Trophoblast cell (in vitro differentiated cells and primary cell): Measurements from ENCODE around the gene KRTAP12-3.
"Not testable (repeated sequence)": the region's sequence is repeated elsewhere in the genome, so short reads cannot be mapped to it uniquely, and the experiment has no call there.

ENCODE experiments used
- DNase-seq, 2 donors: peaks; one replicate each; pipeline ENCODE4 v3.0.0-alpha.2; 2016
- H2AFZ ChIP-seq: 2 replicates; pipeline ENCODE4 v1.6.1; 2013; ENCODE audit warnings: low read length, moderate library complexity, mild to moderate bottlenecking; ENCODE audit not compliant: insufficient read depth, poor library complexity
- H2AK5ac ChIP-seq: 2 replicates; pipeline ENCODE4 v1.6.1; 2013; ENCODE audit warnings: mild to moderate bottlenecking, low read length
- H2BK120ac ChIP-seq: 2 replicates; pipeline ENCODE4 v1.6.1; 2013; ENCODE audit warnings: low read length, mild to moderate bottlenecking, moderate library complexity; ENCODE audit not compliant: insufficient read depth, poor library complexity
- H2BK12ac ChIP-seq: 2 replicates; pipeline ENCODE4 v1.6.1; 2013; ENCODE audit warnings: mild to moderate bottlenecking, low read length, moderate library complexity
- H2BK5ac ChIP-seq: 2 replicates; pipeline ENCODE4 v1.6.1; 2013; ENCODE audit warnings: low read length, low read depth, moderate library complexity, mild to moderate bottlenecking; ENCODE audit not compliant: poor library complexity
- H3K14ac ChIP-seq: 2 replicates; pipeline ENCODE4 v1.6.1; 2013; ENCODE audit warnings: mild to moderate bottlenecking, low read length
- H3K18ac ChIP-seq: 2 replicates; pipeline ENCODE4 v1.6.1; 2013; ENCODE audit warnings: mild to moderate bottlenecking, low read length
- H3K23ac ChIP-seq: 2 replicates; pipeline ENCODE4 v1.6.1; 2013; ENCODE audit warnings: low read length
- H3K27ac ChIP-seq: 2 replicates; pipeline ENCODE4 v1.5.1; 2013; ENCODE audit warnings: low read depth, mild to moderate bottlenecking, inconsistent platforms, low read length, moderate library complexity
- H3K27me3 ChIP-seq: 2 replicates; pipeline ENCODE4 v1.6.1; 2013; ENCODE audit warnings: inconsistent platforms, mild to moderate bottlenecking, low read length, moderate library complexity; ENCODE audit not compliant: insufficient read depth
- H3K36me3 ChIP-seq, 2 experiments: 1 replicate in 1 of 2; 2 replicates in 1 of 2; pipeline ENCODE4 v1.6.1; 2013; ENCODE audit warnings: low read length in 2 of 2, mild to moderate bottlenecking in 2 of 2, moderate library complexity in 1 of 2; ENCODE audit not compliant: insufficient read depth in 2 of 2, control insufficient read depth in 1 of 2
- H3K4ac ChIP-seq: 2 replicates; pipeline ENCODE4 v1.6.1; 2013; ENCODE audit warnings: low read depth, mild to moderate bottlenecking, low read length, moderate library complexity
- H3K4me1 ChIP-seq, 2 experiments: 1 replicate in 1 of 2; 2 replicates in 1 of 2; pipeline ENCODE4 v1.6.1; 2013; ENCODE audit warnings: low read length in 2 of 2, mild to moderate bottlenecking in 2 of 2, moderate library complexity in 1 of 2; ENCODE audit not compliant: insufficient read depth in 2 of 2, control insufficient read depth in 1 of 2
- H3K4me2 ChIP-seq: 2 replicates; pipeline ENCODE4 v1.6.1; 2013; ENCODE audit warnings: inconsistent platforms, mild to moderate bottlenecking, low read length, moderate library complexity
- H3K4me3 ChIP-seq: 2 replicates; pipeline ENCODE4 v1.5.1; 2013; ENCODE audit warnings: mild to moderate bottlenecking, low read depth, low read length, inconsistent platforms
- H3K79me1 ChIP-seq: one replicate; pipeline ENCODE4 v1.6.1; 2013; ENCODE audit warnings: low read length
- H3K79me2 ChIP-seq: 2 replicates; pipeline ENCODE4 v1.6.1; 2013; ENCODE audit warnings: low read length, mild to moderate bottlenecking; ENCODE audit not compliant: control insufficient read depth, insufficient read depth, poor library complexity
- H3K9ac ChIP-seq: 2 replicates; pipeline ENCODE4 v1.6.1; 2013; ENCODE audit warnings: mild to moderate bottlenecking, low read length
- H3K9me3 ChIP-seq: 2 replicates; pipeline ENCODE4 v1.6.1; 2013; ENCODE audit warnings: low read depth, mild to moderate bottlenecking, control low read depth, inconsistent platforms, low read length; ENCODE audit not compliant: insufficient read depth
- H4K12ac ChIP-seq: 2 replicates; pipeline ENCODE4 v1.6.1; 2013; ENCODE audit warnings: low read depth, mild to moderate bottlenecking, low read length, moderate library complexity
- H4K8ac ChIP-seq: 2 replicates; pipeline ENCODE4 v1.6.1; 2013; ENCODE audit warnings: low read depth, mild to moderate bottlenecking, low read length, moderate library complexity
- H4K91ac ChIP-seq: one replicate; pipeline ENCODE4 v1.6.1; 2013; ENCODE audit warnings: low read depth, mild to moderate bottlenecking, low read length, moderate library complexity
- WGBS: extraction: QIAGEN DNeasy Blood & Tissue Kit; methylation state at CpG from one replicate; pipeline ENCODE4 v1.1.7; 2013; ENCODE audit warnings: missing lambda C conversion rate; ENCODE audit not compliant: insufficient read length, insufficient coverage; ENCODE audit errors: extremely low coverage; 5-methylcytosine and 5-hydroxymethylcytosine counted together

The KRTAP12-3 gene

DNA sequence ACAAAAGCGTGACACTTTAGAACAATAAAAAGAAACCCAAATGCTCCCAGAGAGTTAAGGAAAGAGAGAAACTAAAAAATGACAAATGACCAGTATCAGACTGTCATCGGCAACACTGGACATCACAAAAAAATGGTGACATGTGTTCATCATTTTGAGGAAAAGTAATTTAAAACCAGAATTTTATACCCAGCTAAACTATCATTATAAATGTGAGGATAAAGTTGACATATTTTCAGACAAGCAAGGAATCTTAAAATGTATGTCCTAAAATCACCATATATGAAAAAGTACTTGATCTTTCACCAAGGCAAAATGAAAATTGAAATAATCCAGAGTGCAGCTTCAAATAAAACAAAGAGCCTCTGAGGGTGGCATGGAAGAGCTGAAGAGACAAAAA lies 12.9 kb upstream of the KRTAP12-3 start:
- Histone ChIP-seq H2BK12ac (no peak overlapping the region), H3K14ac (no peak overlapping the region), H3K4me3 (no peak overlapping the region), H3K36me3 (no peaks in the 10 kb centered on the region), H3K27me3 (no peaks in the 10 kb centered on the region), H4K8ac (no peak overlapping the region), H4K91ac (no peak overlapping the region), H3K23ac (no peak overlapping the region), H3K79me2 (no peaks in the 10 kb centered on the region), H3K4me1 (no peaks in the 10 kb centered on the region), H2AK5ac (no peak overlapping the region), H3K9ac (no peak overlapping the region), H2AFZ (no peak overlapping the region), H3K79me1 (no peaks in the 10 kb centered on the region), H3K9me3 (no peaks in the 10 kb centered on the region), H2BK120ac (no peak overlapping the region), H3K4ac (no peak overlapping the region), H4K12ac (no peak overlapping the region), H3K4me2 (no peak overlapping the region), H3K27ac (no peak overlapping the region), H3K18ac (no peak overlapping the region), H2BK5ac (no peak overlapping the region)
- DNase-seq, result no peak
- WGBS, result no CpG with 5 or more reads among the region's 2 CpGs

DNA sequence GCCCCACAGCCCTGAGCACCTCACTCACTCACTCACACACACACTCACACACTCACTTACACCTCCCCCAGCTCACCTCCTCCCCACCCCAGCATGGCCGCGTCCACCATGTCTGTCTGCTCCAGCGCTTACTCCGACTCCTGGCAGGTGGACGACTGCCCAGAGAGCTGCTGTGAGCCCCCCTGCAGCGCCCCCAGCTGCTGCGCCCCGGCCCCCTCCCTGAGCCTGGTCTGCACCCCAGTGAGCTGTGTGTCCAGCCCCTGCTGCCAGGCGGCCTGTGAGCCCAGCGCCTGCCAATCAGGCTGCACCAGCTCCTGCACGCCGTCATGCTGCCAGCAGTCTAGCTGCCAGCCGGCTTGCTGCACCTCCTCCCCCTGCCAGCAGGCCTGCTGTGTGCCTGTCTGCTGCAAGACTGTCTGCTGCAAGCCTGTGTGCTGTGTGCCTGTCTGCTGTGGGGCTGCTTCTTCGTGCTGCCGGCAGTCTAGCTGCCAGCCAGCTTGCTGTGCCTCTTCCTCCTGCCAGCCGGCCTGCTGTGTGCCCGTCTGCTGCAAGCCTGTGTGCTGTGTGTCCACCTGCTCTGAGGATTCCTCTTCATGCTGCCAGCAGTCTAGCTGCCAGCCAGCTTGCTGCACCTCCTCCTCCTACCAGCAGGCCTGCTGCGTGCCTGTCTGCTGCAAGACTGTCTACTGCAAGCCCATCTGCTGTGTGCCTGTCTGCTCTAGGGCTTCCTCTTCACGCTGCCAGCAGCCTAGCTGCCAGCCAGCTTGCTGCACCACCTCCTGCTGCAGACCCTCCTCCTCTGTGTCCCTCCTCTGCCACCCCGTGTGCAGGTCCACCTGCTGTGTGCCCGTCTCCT lies 11.1 kb upstream of the KRTAP12-3 start, which contains the start of gene KRTAP10-11:
TSS of gene KRTAP10-11 (plus strand) at position 49 of the 856 bp plus-strand sequence. CDS start at position 94, 45 bp downstream.
- not testable (repeated sequence) for H3K18ac ChIP-seq

GRCh38 chr21:44647222-44647552 lies 10.5 kb upstream of the KRTAP12-3 start:
- Histone ChIP-seq H3K23ac (no peak overlapping the region), H3K4me2 (no peak overlapping the region), H3K79me1 (no peaks in the 10 kb centered on the region), H4K12ac (no peak overlapping the region), H3K27ac (no peak overlapping the region), H3K18ac (no peak overlapping the region), H3K9ac (no peak overlapping the region), H3K27me3 (no peaks in the 10 kb centered on the region), H2AFZ (no peak overlapping the region), H3K4me3 (no peak overlapping the region), H3K36me3 (no peaks in the 10 kb centered on the region), H3K4ac (no peak overlapping the region), H4K8ac (no peak overlapping the region), H4K91ac (no peak overlapping the region), H2BK12ac (no peak overlapping the region), H3K9me3 (peaks cover 5% of the 10 kb centered on the region), H3K14ac (no peak overlapping the region), H2BK5ac (no peak overlapping the region), H2BK120ac (no peak overlapping the region), H3K79me2 (no peaks in the 10 kb centered on the region), H2AK5ac (no peak overlapping the region), H3K4me1 (no peaks in the 10 kb centered on the region)
- no CpG with 5 or more reads among the region's 8 CpGs for WGBS
- DNase-seq, result no peak

More for the DNA sequence above, 11.1 kb upstream of the KRTAP12-3 start, which contains the start of gene KRTAP10-11:
- not testable (repeated sequence) for H3K14ac ChIP-seq, H3K23ac ChIP-seq, H2BK120ac ChIP-seq, H3K36me3 ChIP-seq, H4K91ac ChIP-seq, H3K4me2 ChIP-seq, H3K9me3 ChIP-seq, H3K27ac ChIP-seq, H4K8ac ChIP-seq, H2BK5ac ChIP-seq, H3K9ac ChIP-seq, H3K27me3 ChIP-seq, DNase-seq, H2AK5ac ChIP-seq, H3K4me1 ChIP-seq, H4K12ac ChIP-seq, H3K4me3 ChIP-seq, H2BK12ac ChIP-seq, H2AFZ ChIP-seq, H3K79me1 ChIP-seq, H3K79me2 ChIP-seq, H3K4ac ChIP-seq
- WGBS, result no CpG with 5 or more reads among the region's 21 CpGs

DNA sequence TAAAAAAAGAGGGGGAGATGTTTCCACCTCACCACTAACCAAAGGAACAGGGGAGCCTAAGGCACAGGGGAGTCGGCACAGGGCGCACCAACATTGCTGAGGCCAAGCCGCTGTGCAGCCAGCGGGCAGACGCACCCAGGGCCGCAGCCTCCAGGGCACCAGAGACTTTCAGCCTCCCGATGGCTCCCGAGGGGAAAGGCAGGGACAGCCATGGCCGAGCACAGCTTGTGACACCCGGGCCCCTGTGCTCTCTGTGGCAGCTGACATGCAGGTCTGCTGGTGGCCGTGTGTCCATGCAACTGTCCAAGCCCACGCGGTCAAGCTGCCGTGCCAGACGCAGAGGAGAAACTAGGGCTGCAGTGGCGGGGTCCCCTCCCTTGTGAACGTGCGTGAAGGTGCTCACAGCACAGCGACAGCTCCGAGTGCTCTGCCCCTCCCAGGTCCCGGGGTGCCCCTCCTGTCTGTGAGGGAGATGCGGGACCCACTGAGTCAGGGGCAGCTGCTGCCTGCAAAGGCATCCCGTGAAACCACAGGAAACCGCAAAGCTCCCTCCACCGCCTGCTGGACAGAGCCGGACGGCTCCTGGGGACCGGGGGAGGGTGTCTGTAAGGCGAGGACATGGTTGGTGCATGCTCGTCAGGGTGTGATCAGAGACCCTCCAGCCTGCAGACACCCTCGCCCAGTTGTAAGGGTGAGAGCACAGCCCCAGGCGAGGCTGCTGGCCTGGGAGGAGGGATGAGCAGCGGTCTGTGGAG lies 9.0 kb upstream of the KRTAP12-3 start:
- Histone ChIP-seq H2AFZ (no peak overlapping the region), H4K12ac (no peak overlapping the region), H4K8ac (no peak overlapping the region), H3K9ac (no peak overlapping the region), H2BK5ac (no peak overlapping the region), H3K23ac (no peak overlapping the region), H3K9me3 (peaks cover 7% of the 10 kb centered on the region), H2BK12ac (no peak overlapping the region), H3K27ac (no peak overlapping the region), H3K4ac (no peak overlapping the region), H3K36me3 (no peaks in the 10 kb centered on the region), H3K79me2 (no peaks in the 10 kb centered on the region), H2AK5ac (no peak overlapping the region), H3K18ac (no peak overlapping the region), H4K91ac (no peak overlapping the region), H2BK120ac (no peak overlapping the region), H3K4me1 (no peaks in the 10 kb centered on the region), H3K4me2 (no peak overlapping the region), H3K79me1 (no peaks in the 10 kb centered on the region), H3K4me3 (no peak overlapping the region), H3K27me3 (no peaks in the 10 kb centered on the region), H3K14ac (no peak overlapping the region)
- no peak for DNase-seq
- no CpG with 5 or more reads among the region's 33 CpGs for WGBS
